Loucy (cell line): Measurements from ENCODE around the gene AMOTL1.

Experiments
- EZH2phosphoT487 ChIP-seq: fragments of 200-600 bp; IDR thresholded peaks from 2 replicates; pipeline ENCODE4 v1.6.1; 2018; ENCODE audit warnings: antibody characterized with exemption, mild to moderate bottlenecking, moderate library complexity, borderline replicate concordance
- TF ChIP-seq, protein P1 (sequence below): fragments of 200-600 bp; sonication (generic); conservative IDR thresholded peaks from 2 replicates; pipeline ENCODE4 v1.5.1; 2014; ENCODE audit warnings: mild to moderate bottlenecking, antibody characterized with exemption, low read length

DNA sequence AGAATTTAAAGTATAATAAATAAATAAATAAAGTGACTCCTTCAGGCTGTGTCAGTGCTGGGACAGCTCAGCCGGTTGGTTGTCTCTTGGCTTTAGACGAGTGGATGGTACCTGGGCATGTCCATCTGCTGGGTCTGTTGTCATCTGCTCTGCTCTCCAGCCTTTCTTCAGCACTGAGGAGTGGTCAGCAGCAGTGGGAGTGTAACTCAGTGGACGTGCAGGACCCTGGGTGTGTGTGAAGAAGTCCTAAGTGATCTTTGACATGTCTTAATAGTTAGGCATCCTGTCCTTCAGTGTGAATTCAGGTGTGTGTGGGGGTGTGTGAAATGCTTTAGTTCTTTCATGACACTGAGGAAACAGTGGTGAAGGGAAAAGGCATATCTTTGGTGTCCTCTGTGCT lies 24.3 kb downstream of the AMOTL1 start:
- TF ChIP-seq, protein P1, sequence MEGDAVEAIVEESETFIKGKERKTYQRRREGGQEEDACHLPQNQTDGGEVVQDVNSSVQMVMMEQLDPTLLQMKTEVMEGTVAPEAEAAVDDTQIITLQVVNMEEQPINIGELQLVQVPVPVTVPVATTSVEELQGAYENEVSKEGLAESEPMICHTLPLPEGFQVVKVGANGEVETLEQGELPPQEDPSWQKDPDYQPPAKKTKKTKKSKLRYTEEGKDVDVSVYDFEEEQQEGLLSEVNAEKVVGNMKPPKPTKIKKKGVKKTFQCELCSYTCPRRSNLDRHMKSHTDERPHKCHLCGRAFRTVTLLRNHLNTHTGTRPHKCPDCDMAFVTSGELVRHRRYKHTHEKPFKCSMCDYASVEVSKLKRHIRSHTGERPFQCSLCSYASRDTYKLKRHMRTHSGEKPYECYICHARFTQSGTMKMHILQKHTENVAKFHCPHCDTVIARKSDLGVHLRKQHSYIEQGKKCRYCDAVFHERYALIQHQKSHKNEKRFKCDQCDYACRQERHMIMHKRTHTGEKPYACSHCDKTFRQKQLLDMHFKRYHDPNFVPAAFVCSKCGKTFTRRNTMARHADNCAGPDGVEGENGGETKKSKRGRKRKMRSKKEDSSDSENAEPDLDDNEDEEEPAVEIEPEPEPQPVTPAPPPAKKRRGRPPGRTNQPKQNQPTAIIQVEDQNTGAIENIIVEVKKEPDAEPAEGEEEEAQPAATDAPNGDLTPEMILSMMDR: no peak
- TF ChIP-seq EZH2phosphoT487: no peak
